Ammon's horn (tissue), 1 donor: ENCODE data around the gene CLPSL2.
"Not testable (repeated sequence)": the region's sequence is repeated elsewhere in the genome, so short reads cannot be mapped to it uniquely, and the experiment has no call there.

Experiments
- DNase-seq: peaks from one replicate; pipeline ENCODE4 v3.0.0-alpha.2; 2016; ENCODE audit warnings: low spot score

The CLPSL2 gene

GRCh38 chr6:35776364-35777215 is at the start of gene CLPSL2:
CLPSL2 (plus strand) TSS chr6:35776598; CDS start chr6:35776619, 21 bp downstream.
- DNase-seq = no peak

- peak; percentile 84 for DNase-seq
Observed at GRCh38 chr6:35727231-35727934, 49.0 kb upstream of the CLPSL2 start.

- peak; percentile 97 for DNase-seq
Observed at GRCh38 chr6:35727935-35728682, 48.3 kb upstream of the CLPSL2 start.

GRCh38 chr6:35728683-35729678 is 47.4 kb upstream of the CLPSL2 start:
- DNase-seq = peak; percentile 49

- no peak for DNase-seq
Observed at GRCh38 chr6:35729722-35730121, 46.7 kb upstream of the CLPSL2 start.

- no peak for DNase-seq
Observed at GRCh38 chr6:35730745-35731413, 45.5 kb upstream of the CLPSL2 start.

- peak; percentile 98 for DNase-seq
Observed at GRCh38 chr6:35731414-35731735, 45.0 kb upstream of the CLPSL2 start.

GRCh38 chr6:35731736-35732532 is 44.5 kb upstream of the CLPSL2 start:
- DNase-seq = peak; percentile 91

GRCh38 chr6:35733633-35734032 is 42.8 kb upstream of the CLPSL2 start:
- no peak for DNase-seq

- DNase-seq = not testable (repeated sequence)
Observed at GRCh38 chr6:35734319-35734718, 42.1 kb upstream of the CLPSL2 start.

- no peak for DNase-seq
Observed at GRCh38 chr6:35735452-35735851, 40.9 kb upstream of the CLPSL2 start.

- peak; percentile 81 for DNase-seq
Observed at GRCh38 chr6:35736253-35736894, 40.0 kb upstream of the CLPSL2 start.

- no peak for DNase-seq
Observed at GRCh38 chr6:35736982-35737412, 39.4 kb upstream of the CLPSL2 start, which contains the start of gene ARMC12. ARMC12 (plus strand) TSS chr6:35737032; CDS start chr6:35737109, 77 bp downstream.

- DNase-seq = peak; percentile 85
Observed at GRCh38 chr6:35737413-35738211, 38.8 kb upstream of the CLPSL2 start.

- no peak for DNase-seq
Observed at GRCh38 chr6:35739645-35740524, 36.5 kb upstream of the CLPSL2 start.

GRCh38 chr6:35742842-35743241 is 33.6 kb upstream of the CLPSL2 start:
- no peak for DNase-seq

GRCh38 chr6:35745509-35745908 is 30.9 kb upstream of the CLPSL2 start:
- DNase-seq = no peak
